ENCODE results near the gene SPINK5. TPM values are rescaled to one million over a fixed set of nuclear protein-coding genes. Genes with fewer than 3 reads are reported as not detected.

SPINK5 gene
- total RNA-seq, 4 donors from 2014 or later = 0.13 to 6.7 TPM; not detected in 2

- H3K27ac ChIP-seq = no peak overlapping the region
- TF ChIP-seq POLR2A (IDR thresholded peaks at IDR 0.05) = no peak
- TF ChIP-seq, protein P1, sequence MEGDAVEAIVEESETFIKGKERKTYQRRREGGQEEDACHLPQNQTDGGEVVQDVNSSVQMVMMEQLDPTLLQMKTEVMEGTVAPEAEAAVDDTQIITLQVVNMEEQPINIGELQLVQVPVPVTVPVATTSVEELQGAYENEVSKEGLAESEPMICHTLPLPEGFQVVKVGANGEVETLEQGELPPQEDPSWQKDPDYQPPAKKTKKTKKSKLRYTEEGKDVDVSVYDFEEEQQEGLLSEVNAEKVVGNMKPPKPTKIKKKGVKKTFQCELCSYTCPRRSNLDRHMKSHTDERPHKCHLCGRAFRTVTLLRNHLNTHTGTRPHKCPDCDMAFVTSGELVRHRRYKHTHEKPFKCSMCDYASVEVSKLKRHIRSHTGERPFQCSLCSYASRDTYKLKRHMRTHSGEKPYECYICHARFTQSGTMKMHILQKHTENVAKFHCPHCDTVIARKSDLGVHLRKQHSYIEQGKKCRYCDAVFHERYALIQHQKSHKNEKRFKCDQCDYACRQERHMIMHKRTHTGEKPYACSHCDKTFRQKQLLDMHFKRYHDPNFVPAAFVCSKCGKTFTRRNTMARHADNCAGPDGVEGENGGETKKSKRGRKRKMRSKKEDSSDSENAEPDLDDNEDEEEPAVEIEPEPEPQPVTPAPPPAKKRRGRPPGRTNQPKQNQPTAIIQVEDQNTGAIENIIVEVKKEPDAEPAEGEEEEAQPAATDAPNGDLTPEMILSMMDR (IDR thresholded peaks at IDR 0.05) = no peak
- intact Hi-C loops (cut with DNase I) = no loop called here
- no peak for DNase-seq
- H3K4me3 ChIP-seq (replicated peaks in 1 of 3) = no peak overlapping the region
- no peaks in the 10 kb centered on the region for H3K27me3 ChIP-seq
- H3K4me1 ChIP-seq = no peaks in the 10 kb centered on the region
- H3K9me3 ChIP-seq = no peaks in the 10 kb centered on the region
- H3K36me3 ChIP-seq = no peaks in the 10 kb centered on the region
Observed at GRCh38 chr5:148113243-148113642, 49.5 kb downstream of the SPINK5 start.

GRCh38 chr5:148120317-148120716 lies 56.5 kb downstream of the SPINK5 start:
- TF ChIP-seq, protein P1 (IDR thresholded peaks at IDR 0.05) = no peak
- TF ChIP-seq POLR2A (IDR thresholded peaks at IDR 0.05) = no peak
- H3K9me3 ChIP-seq = no peaks in the 10 kb centered on the region
- H3K4me3 ChIP-seq (replicated peaks in 1 of 3) = no peak overlapping the region
- 96 to 98% methylated on average over 3 of the region's 3 CpGs for WGBS, 2 donors
- intact Hi-C loops (cut with DNase I) = loop anchor here (10.0 kb wide), 1 partner anchor 176 kb away; no protein-coding TSS in a partner anchor
- no peaks in the 10 kb centered on the region for H3K36me3 ChIP-seq
- no peak for DNase-seq
- H3K27ac ChIP-seq = no peak overlapping the region
- no peaks in the 10 kb centered on the region for H3K4me1 ChIP-seq
- no peaks in the 10 kb centered on the region for H3K27me3 ChIP-seq

DNA sequence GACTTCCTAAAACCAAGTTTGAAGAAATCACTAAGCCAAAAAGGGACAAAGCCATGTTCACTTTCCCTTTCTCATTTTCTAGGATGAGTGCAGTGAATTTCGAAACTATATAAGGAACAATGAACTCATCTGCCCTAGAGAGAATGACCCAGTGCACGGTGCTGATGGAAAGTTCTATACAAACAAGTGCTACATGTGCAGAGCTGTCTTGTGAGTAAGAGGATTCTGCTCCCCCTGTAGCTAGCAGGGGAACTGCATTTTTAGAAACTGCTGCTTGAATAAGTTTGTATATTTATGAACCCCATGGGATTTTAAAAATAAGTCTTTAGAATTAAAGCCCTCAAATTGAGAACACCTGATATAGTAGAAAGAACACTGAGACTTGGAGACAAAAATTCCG lies 61.9 kb downstream of the SPINK5 start:
- Histone ChIP-seq H3K36me3 (no peaks in the 10 kb centered on the region), H3K4me1 (no peaks in the 10 kb centered on the region), H3K27ac (no peak overlapping the region), H3K4me3 (replicated peaks in 1 of 3) (no peak overlapping the region), H3K27me3 (no peaks in the 10 kb centered on the region), H3K9me3 (no peaks in the 10 kb centered on the region)
- WGBS, 2 donors = 54% methylated on average over 3 of the region's 3 CpGs
- intact Hi-C loops (cut with DNase I) = loop anchor here (10.0 kb wide), 1 partner anchor 181 kb away; no protein-coding TSS in a partner anchor
- DNase-seq = no peak
- TF ChIP-seq POLR2A (IDR thresholded peaks at IDR 0.05) = no peak
- TF ChIP-seq, protein P1 (IDR thresholded peaks at IDR 0.05) = peak in 4 of 6 experiments; percentile 9 to 25 (median 19)

DNA sequence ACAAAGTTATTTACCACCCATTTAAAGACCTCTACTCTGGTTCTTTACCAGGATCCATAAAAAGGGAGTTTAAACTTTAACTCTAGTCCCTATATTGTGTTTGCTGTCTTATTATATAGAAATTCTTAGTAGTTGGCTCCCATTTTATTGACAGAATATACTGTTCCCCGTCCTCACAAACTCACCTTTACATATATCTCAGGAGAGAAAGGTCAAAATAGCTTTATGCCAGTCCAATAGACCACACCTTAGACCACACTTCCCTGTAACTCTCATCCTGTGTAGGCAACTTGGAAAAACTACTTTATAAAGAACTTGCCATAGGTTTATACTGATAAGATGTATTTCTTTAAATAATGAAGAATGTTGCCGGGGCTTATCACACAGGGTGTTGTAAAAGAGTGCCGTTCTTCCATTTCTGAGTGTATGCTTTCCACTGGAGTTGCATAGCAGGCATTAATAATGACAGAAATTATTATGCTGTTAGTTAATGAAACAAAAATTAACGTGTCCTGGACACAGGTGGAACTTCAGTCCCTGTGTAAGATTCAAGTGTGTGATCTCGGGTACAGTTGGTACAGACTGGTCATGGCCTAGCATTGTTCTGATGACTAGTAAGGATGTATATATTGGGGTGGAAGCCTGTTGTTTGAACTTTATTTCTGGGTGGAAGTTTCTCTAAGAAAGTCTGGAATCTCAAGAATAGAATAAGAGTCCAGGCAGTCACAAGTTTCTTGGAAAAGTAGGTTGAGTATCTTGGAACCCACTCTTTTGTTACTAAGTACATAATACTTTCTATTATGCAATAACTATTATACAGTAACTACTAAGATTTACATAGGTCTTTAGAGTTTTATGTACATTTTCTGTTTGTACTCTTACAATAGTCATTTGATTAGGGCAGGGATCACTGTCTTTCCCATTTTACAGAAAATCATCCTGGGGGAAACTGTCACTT lies 71.6 kb downstream of the SPINK5 start:
- H3K27me3 ChIP-seq = no peaks in the 10 kb centered on the region
- no peak overlapping the region for H3K4me3 ChIP-seq (replicated peaks in 1 of 3)
- intact Hi-C loops (cut with DNase I) = no loop called here
- no peaks in the 10 kb centered on the region for H3K4me1 ChIP-seq
- no peak for DNase-seq
- TF ChIP-seq POLR2A (IDR thresholded peaks at IDR 0.05) = no peak
- TF ChIP-seq, protein P1 (IDR thresholded peaks at IDR 0.05) = no peak
- WGBS, 2 donors = 91 to 93% methylated on average over 5 of the region's 5 CpGs
- H3K27ac ChIP-seq = no peak overlapping the region
- H3K9me3 ChIP-seq = no peaks in the 10 kb centered on the region
- no peaks in the 10 kb centered on the region for H3K36me3 ChIP-seq

DNA sequence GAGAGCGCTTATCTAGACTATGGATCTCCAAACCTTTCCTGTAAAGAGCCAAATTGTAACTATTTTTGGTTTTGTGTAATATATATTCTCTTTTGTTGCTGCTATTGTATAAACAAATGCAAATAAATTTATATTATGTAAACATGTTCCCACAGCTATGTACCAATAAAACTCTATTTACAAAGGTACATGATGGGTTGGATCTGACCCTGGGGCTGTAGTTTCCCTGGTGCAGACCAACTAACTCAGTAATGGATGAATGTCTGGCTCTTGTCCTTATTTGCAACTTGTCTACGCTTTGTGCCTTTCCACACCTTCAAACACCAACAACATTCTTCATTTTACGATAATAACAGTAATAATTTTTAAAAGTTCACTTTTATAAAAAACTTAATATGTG lies 77.1 kb downstream of the SPINK5 start:
- no peak for TF ChIP-seq POLR2A (IDR thresholded peaks at IDR 0.05)
- TF ChIP-seq, protein P1 (IDR thresholded peaks at IDR 0.05) = no peak
- intact Hi-C loops (cut with DNase I) = no loop called here
- Histone ChIP-seq H3K4me1 (peaks cover 16% of the 10 kb centered on the region in 2 donors), H3K9me3 (no peaks in the 10 kb centered on the region), H3K36me3 (no peaks in the 10 kb centered on the region), H3K4me3 (replicated peaks in 1 of 3) (no peak overlapping the region), H3K27me3 (no peaks in the 10 kb centered on the region), H3K27ac (no peak overlapping the region)
- 80 to 98% methylated on average over 3 of the region's 3 CpGs for WGBS, 2 donors
- DNase-seq = no peak

Measured in thyroid gland (tissue), 4 donors.